Retinal pigment epithelial cell (primary cell): ENCODE data around the gene RASSF5.

Experiments used
- DNase-seq: peaks from one replicate; pipeline ENCODE4 v3.0.0-alpha.2; 2010; ENCODE audit warnings: low read depth
- H3K4me3 ChIP-seq: 2 replicates; pipeline ENCODE4 v1.5.1; 2011; ENCODE audit warnings: mild to moderate bottlenecking, low read length, control low read depth, moderate library complexity
- TF ChIP-seq, protein P1 (sequence below): conservative IDR thresholded peaks from 2 replicates; pipeline ENCODE4 v1.5.1; 2011; ENCODE audit warnings: low read depth, low read length, control low read depth, inconsistent platforms

Gene RASSF5, protein sequence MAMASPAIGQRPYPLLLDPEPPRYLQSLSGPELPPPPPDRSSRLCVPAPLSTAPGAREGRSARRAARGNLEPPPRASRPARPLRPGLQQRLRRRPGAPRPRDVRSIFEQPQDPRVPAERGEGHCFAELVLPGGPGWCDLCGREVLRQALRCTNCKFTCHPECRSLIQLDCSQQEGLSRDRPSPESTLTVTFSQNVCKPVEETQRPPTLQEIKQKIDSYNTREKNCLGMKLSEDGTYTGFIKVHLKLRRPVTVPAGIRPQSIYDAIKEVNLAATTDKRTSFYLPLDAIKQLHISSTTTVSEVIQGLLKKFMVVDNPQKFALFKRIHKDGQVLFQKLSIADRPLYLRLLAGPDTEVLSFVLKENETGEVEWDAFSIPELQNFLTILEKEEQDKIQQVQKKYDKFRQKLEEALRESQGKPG

DNA sequence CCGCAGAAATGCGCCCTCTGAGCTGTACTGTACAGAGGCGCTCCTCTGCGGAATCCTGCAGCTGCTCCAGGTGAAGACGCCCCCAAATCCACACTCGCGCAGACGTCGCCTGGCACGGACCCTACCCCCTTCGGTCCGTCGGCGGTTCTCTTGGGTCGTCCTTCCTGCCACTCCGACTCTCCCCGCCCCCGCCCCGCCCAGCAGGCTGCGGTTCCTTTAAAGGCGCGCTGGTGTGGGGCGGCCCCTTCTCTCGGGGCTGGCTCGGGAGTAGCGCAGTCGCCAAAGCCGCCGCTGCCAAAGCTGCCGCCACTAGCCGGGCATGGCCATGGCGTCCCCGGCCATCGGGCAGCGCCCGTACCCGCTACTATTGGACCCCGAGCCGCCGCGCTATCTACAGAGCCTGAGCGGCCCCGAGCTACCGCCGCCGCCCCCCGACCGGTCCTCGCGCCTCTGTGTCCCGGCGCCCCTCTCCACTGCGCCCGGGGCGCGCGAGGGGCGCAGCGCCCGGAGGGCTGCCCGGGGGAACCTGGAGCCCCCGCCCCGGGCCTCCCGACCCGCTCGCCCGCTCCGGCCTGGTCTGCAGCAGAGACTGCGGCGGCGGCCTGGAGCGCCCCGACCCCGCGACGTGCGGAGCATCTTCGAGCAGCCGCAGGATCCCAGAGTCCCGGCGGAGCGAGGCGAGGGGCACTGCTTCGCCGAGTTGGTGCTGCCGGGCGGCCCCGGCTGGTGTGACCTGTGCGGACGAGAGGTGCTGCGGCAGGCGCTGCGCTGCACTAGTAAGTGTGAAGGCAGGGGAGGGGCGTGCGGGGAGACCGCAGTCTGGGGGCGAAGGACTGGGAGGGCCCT lies at the start of gene RASSF5:
Gene RASSF5 (plus strand): TSS at position 248 of the 846 bp plus-strand sequence. CDS start 72 bp downstream, at position 320.
- DNase-seq = no peak

DNA sequence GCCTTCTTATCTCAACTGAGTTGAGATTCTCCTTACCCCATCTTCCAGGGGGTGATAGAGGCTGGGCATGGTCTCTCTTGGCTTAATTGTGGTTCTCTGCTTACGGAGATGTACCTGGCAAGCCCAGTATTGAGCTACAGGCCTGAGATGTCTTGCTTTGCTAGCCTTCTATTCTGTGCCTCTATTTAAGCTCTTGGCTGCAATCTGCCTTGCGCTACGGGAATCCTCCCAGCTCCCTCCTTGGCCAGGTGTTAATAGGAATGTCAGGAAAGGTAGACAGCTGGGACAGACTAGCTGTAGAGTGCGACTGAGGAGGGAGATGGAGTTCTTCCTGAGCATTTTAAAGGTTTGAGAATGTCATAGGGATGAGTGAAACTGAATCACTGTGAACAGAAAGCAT lies 47.6 kb upstream of the RASSF5 start:
- TF ChIP-seq, protein P1, sequence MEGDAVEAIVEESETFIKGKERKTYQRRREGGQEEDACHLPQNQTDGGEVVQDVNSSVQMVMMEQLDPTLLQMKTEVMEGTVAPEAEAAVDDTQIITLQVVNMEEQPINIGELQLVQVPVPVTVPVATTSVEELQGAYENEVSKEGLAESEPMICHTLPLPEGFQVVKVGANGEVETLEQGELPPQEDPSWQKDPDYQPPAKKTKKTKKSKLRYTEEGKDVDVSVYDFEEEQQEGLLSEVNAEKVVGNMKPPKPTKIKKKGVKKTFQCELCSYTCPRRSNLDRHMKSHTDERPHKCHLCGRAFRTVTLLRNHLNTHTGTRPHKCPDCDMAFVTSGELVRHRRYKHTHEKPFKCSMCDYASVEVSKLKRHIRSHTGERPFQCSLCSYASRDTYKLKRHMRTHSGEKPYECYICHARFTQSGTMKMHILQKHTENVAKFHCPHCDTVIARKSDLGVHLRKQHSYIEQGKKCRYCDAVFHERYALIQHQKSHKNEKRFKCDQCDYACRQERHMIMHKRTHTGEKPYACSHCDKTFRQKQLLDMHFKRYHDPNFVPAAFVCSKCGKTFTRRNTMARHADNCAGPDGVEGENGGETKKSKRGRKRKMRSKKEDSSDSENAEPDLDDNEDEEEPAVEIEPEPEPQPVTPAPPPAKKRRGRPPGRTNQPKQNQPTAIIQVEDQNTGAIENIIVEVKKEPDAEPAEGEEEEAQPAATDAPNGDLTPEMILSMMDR = no peak
- no peak for DNase-seq
- H3K4me3 ChIP-seq = no peak overlapping the region

More for the DNA sequence above, at the start of gene RASSF5:
- TF ChIP-seq, protein P1 = no peak
- H3K4me3 ChIP-seq = peak within 1 kb of the TSS; percentile 57

DNA sequence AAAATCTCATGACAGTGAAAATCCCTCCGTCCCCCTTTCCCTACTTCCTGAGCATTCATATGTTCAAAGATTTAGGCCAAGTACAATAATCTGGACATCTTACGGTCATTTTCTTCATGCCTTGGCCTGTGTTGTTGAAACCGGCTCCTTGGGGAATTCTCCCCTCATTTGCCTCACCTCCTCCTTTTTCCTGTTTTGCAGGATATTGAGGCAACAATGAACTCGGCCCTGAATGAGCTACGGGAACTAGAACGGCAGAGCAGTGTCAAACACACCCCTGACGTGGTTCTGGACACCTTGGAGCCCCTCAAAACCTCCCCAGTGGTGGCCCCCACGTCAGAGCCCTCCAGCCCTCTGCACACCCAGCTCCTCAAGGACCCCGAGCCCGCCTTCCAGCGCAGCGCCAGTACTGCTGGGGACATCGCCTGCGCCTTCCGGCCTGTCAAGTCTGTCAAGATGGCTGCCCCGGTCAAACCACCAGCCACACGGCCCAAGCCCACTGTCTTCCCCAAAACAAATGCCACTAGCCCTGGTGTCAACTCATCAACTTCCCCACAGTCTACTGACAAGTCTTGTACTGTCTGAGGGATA lies 46.4 kb upstream of the RASSF5 start:
- TF ChIP-seq, protein P1 = no peak
- DNase-seq = no peak
- no peak overlapping the region for H3K4me3 ChIP-seq

DNA sequence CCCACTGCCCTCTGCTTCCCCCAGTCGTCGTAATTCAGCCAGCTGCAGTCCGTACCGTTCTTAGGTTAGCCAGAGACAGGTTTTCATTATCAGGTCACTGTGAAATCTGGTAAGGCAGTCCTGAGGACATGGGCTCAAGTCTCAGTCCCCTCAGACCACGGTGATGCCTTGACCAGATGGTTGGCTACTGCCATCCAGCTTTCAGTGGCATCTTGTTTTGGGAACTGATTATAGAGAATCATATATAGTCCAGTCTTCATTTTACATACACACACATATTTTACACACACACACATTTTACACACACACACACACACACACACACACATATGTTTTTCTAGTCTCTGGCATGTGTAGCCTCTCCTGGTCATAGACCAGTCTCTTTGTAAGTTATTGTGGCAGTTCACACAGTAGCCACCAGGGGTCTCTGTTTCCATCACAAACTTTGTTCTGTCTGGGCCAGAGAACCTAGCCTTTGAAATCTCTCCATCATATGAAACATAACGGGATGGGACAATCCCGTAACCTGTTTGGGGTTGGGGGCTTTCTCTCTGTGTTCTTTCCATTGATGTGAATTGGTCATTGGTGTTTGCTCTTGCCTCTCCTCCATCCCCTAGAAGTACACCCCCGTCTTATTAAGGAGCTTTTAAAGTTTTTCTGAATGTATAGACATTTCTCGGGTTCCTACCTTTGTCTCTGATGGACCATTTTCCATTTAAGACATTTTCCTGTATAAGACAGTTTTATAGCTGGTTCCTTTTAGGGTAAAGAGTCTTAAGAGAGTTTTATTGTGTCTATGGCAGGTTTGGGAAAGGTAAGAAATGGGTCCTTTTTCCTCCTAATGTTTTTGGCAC lies 45.5 kb upstream of the RASSF5 start:
- TF ChIP-seq, protein P1 = peak; percentile 90
- H3K4me3 ChIP-seq = no peak overlapping the region
- no peak for DNase-seq

DNA sequence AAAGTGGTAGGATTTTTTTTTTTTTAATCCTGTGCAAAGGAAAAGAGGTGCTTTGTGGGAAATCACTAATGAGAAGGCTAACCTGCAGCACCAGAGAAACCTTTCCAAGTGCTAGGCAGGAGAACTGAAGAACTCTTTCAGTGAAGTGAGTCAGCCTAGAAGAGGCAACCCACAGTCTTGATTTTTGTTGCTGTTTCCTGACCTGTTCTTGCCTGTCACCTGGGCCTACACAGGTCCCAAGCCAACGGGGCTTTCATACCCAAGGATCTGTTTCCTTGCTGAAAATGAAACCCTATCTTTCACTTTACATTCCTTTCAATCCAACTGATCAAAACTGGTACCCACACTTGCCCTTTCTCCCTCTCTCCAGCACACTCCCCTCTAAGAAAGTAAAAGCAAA lies 44.2 kb upstream of the RASSF5 start:
- TF ChIP-seq, protein P1 = no peak
- no peak overlapping the region for H3K4me3 ChIP-seq
- no peak for DNase-seq

DNA sequence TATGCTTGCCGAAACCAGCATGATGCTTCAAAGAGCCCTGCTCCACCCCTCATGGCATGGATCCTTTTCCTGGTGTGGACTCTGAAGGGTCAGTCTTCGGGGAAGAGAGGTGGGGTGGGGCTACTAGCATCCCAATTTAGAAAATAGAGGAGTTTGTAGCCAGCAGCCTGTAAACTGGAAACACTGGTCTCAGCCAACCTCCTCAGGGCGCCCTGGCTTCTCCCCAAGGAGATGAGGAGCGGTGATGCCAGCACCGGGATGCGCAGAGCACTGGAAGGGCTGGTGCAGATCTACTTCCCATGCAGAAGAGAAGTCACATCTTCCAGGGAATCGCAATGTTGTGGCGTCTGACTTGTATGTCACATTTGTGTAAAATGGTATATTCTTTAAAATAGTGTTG lies 43.4 kb upstream of the RASSF5 start:
- H3K4me3 ChIP-seq = no peak overlapping the region
- no peak for DNase-seq
- TF ChIP-seq, protein P1 = no peak
